Pulmonary artery endothelial cell (primary cell): ENCODE data around the gene PRR5L. TPM values are rescaled to one million over a fixed set of nuclear protein-coding genes. Genes with fewer than 3 reads are reported as not detected.
A peak's percentile ranks its signal among the peaks of the same experiment; 100 is the strongest.
"Not testable (repeated sequence)": the region's sequence is repeated elsewhere in the genome, so short reads cannot be mapped to it uniquely, and the experiment has no call there.

Source experiments
- DNase-seq: peaks from one replicate; pipeline ENCODE4 v3.0.0-alpha.2; 2011; ENCODE audit warnings: low read depth, low spot score
- total RNA-seq: library from RNA; depleted of rRNA; stranded (reverse); fragments of >200 nt; gene quantifications from 2 replicates; pipeline ENCODE4 v1.2.3, GENCODE V29; 2014

The PRR5L gene
- total RNA-seq, 1 donor from 2014 or later: 9.6 TPM

DNA sequence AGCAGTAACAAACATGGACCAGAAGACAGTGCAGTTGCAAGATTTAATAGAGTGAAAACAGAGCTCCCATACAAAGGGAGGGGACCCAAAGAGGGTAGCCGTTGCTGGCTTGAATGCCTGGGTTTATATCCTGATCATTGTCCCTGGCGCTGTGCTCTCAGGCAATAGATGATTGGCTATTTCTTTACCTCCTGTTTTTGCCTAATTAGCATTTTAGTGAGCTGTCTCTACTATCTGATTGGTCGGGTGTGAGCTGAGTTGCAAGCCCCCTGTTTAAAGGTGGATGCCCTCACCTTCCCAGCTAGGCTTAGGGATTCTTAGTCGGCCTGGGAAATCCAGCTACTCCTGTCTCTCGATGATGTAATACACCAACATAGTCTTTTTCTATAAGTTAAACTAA, 29.3 kb downstream of the PRR5L start:
- DNase-seq: not testable (repeated sequence)

DNA sequence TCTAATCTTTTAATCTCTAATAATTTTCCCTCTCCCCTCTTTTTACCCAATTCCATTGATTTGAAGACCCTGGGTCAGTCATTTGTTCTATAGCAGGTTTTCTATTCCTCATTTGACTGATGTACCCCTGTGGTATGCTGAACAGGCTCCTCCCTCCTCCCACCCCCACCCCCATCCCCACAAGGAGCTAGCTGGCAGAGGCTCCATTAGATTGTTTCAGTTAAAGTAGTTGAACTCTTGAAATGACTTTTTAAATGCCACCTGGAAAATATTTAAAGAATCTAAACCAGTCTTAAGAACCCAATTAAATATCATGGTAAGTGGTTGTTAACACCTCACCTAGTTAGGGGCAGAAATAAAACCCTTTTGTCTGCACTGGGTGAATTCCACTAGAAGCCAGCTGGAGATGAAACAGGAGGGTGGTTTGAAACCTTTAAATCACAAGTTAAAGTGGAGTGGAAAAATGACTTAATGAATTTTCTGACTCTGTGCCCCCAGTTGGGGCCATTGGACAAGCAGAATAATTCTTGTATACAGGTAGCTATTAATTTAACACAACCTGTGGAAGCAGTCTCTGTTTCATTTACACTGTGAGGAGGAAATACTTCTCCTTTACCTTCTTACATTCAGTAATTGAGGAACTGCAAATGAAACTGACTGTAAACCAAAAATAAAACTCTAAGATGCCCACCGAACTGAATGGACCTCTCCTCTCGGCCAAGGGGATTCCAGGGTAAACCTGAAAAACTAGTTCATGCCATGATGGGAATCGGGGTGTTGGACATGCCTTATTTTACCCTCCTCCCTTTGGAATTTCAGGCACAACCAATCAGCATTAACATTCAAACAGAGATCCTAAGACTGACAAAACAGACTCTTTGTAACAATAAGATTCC, 30.7 kb downstream of the PRR5L start:
- no peak for DNase-seq

DNA sequence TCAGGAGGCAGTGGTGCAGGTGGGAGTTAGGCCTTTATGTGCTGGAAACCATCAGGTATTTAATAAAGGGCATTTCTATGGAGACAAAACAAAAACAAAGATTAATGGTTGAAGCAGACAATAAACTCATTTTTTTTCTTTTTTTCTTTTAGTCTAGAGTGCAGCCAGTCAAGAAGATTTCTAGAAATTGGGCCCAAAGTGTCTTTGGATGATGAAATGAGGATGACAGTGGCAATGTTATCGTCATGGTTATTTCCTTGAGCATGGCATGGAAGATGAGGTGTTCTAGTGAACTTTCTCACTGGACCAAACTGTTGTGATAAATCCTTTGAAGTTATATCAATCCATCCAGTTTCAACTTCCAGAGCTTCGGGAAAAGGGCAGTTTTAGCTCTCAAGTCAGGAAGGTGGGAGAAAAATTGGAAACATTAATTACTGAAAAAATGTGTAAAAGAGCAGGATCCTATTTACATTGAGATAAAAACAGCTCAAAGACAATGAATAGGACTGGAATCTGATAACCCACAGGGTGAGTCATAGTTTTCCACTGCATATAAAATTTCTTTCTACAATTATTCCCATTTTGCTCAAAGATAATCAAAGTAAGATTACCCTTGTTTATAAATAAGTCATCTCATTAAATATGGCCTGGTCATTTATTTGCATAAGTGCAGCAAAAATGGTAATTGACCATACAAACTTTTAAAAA, 33.0 kb downstream of the PRR5L start:
- DNase-seq: no peak

DNA sequence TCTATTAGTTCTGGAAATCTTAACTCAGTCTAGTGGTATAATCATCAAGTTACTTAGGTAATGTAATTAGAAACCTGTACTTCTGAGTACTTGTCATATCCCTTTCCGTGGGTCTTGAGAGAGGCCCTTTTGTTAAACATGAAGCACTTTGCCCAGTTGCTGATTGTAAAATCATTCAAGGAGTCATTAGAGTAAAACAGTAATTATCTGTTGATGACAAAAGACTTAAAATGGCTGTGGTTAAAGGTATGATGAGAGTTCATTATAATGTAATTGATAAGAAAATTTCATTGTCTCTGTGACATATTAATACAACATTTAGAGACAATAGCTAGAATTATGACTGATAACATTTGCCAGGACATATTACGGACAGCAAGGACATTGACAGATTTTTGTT, 34.3 kb downstream of the PRR5L start:
- no peak for DNase-seq

DNA sequence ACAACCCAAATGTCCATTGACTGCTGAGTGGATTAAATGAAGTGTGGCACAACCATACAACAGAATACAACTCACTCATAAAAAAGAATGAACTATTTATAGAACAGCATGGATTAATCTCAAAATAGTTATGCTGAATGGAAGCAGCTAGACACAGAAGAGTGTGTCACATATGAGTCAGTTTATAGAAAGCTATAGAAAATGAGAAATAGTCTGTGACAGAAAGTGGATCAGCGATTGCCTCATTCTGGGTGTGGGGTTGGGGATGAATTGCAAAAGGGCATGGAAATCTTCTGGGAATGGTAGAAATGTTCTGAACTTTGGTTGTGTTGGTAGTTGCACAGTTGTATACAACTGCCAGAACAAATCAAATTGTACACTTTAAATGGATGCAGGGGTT, 37.4 kb downstream of the PRR5L start:
- no peak for DNase-seq

DNA sequence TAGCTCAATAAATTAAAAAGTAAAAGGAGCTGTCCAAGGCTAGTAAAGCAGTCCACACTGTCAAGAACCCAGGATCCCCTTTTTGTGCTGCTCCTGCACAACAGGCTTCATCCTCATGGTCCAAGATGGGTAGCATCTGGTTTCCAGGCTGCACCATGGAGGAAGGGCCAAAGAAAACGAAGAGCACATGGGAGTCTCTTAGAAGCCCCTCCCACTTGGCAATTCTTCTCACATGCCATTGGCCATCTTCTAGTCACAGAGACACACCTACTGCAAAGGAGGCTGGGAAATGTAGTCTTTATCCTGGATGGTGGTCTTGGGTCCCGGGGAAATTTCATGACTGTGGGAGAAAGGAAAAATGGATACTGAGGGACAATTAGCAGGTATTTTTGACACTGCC, 37.8 kb downstream of the PRR5L start:
- no peak for DNase-seq

DNA sequence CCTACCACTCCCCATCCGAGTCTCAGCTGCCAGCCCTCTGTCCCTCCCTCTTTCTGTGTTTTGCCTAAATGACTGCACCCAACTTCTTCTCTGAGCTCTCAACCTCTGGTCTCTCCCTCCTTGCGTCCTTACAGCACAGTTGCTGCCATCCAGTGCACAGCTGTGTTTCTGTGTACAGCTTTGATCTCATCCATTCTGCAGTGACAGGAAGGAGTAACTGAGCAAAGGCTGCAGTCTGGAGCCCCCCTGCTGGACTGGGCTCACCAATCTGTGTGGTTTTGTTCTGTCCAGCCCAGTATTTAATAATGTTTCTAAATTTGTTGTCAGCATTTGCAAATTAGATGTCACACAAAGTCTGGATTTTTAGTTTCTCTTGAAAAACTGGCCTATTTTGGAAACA, 43.8 kb downstream of the PRR5L start:
- DNase-seq: no peak

DNA sequence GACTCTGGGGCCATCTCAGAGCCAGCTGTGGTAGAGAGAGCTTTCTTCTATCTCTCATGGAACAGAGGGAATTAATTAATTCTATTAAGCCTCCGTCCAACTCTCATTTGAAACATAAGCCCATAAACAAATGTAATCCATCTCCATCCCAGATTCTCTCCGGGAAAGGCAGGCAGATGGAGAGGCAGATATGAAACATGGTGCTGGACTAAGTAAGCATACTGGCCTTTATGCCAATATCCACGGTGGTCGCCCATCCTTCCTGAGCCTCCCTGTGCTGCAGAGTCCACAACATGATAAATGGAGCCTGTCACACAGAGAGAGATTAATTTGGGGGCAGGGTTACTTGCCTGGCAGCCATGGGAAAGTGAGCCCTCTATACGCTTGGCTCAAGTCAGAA, 44.8 kb downstream of the PRR5L start:
- no peak for DNase-seq

DNA sequence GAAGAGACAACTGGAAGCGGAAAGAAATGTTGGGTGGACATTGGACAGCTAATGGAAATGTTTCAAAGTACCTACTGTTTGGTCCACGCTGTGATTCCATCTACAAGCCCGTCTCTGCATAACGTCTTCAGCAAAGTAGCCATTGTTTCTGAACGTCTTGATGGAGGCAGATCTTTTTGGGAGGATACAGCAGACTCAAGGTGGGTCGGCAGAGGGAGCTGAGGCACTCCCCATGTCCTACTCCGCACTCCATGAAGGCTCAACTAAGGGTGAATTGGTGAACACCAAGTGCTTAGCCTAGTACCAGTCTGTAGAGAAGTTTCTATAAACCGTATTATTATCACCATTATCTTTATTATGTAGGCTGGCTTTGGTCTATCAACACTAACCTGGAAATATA, 45.8 kb downstream of the PRR5L start:
- no peak for DNase-seq

DNA sequence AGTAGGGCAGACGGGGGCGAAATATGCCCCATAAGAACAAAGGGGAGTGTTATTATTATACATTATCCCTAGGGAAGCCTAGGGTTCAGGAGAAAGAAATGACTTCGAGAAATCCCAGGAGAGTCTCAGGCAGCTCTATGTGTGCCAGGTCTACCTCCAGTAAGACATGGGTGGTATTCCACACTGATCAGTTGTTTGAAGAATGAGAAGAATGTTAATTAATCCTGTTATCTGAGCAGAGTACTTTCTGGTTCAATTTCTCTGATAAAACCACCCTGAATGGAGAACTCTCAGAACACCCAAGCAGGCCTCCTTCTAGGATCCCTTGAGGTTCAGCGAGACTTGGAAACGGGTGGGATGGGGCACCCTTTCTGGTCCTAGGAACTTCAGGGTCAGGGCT, 46.2 kb downstream of the PRR5L start:
- no peak for DNase-seq

DNA sequence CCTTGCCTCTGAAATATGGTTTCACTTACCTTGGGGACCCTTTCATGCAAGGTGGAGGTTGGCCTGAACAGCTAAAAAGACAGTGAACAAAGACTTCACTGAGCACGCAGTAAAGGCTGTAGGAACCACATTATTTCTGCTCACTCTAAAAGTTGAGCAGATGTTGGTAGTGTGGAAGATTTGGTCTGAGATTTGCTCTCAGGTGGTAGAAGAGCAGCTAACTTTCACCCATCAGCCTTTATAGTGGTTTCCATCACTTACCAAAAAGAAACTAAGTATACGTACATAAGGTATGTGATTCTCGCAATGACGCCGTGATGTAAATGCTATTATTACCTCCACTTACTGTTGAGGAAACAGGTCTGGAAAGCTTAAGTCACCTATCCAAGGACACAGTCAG, 47.3 kb downstream of the PRR5L start:
- DNase-seq: no peak

DNA sequence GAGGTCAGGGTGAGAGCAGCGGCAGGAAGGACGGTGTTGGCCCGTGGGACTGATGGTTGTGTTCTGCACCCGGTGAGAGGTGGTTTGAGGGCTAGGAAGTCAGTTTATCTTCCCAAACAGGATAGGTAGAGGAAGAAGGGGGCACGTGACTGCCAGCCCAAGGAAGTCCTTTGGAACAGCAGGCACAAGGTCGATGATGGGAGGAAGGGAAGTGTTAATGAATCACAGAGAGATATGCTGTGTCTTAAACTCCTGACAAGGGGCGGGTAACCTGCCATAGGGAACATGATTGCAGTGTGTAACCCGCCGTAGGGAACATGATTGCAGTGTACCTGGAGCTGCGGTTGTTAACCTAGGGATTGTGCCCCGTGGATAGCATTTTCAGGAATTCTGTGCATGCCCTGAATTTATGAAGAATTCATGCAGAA, 49.0 kb downstream of the PRR5L start:
- DNase-seq: no peak

DNA sequence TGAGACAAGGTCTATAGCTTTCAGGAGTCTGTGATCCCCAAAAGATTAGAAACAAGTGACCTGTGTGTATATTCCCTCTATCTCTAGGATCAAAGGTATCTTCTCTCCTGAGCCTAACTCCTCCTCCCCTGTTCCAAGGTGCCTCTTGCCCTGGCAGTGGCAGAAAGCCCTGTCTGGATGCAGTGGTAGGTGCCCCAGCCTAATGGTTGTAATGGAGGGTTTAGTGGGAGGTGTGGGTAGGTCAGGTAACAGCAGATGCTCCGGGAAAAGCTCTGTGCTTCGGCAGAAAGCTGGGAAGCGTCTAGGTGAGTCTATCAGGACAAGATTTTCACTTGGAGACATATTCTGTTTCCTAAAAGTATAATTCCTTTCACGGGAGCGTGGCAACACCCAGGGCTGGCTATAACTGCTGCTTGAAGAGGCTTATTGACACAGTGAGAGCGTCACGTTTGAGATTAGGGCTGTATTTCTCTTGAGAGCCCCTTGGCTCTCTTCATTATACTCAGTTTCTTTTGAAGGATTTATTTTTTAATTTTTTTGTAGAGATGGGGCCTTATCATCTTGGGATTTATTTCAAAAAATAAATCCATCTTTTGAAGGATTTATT, 49.5 kb downstream of the PRR5L start:
- no peak for DNase-seq

DNA sequence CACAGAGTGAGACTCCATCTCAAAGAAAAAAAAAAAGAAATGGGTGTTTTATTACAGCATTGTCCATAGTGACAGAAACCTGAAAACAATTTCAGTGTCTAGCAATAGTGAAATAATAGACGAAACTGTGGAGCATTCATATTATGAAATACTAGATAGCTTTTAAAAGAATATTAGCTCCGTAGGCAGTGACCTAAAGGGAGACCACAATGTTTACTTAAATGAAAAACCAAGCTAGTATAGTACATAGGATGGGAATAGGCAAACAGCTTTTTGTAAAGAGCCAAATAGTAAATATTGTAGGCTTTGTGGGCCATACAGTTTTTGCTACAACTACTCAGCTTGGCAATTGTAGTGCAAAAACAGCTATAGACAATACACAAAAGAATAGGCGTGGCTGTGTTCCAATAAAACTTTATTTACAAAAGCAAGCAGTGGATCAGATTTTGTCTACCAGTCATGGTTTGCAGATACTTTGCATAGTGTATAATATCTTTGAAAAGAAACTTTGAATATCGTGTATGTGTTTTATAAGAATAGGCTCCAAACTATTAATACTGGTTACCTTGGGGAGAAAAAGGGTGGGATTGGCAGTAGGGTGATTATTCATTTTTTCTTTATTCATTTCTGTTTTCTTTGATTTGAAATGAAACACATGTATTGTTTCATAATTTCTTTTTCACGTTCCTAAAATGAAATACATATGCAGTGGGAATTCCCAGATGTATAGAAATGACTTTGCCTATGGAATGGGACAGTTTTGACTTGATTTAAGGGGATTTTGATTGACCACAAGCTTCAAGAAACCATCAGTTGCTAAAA, 50.7 kb downstream of the PRR5L start:
- no peak for DNase-seq

DNA sequence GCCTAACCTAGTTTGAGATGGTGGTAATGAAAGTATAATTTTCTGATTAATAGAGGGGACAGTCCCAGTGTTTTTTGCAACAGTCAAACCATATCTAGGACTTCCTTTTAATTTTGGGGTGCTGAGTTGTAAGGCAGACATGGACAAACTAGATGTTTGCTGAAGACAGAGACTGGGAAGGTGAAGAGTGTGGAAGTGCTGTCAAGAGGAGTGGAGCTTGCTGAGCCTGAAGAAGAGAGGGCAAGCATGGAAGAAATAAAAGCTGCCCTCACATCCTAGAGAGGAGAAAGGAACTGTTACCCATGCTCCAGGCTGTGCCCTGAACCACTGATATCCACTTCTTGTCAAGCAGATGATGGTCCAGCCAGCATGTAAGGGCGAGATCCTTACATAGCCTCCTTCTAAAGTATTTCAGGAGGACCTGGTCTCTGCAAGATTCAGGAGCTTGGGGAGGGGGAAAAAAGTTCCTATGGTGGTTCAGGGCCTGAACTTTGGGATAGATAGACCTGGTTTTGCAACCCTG, 51.4 kb downstream of the PRR5L start:
- DNase-seq: no peak

DNA sequence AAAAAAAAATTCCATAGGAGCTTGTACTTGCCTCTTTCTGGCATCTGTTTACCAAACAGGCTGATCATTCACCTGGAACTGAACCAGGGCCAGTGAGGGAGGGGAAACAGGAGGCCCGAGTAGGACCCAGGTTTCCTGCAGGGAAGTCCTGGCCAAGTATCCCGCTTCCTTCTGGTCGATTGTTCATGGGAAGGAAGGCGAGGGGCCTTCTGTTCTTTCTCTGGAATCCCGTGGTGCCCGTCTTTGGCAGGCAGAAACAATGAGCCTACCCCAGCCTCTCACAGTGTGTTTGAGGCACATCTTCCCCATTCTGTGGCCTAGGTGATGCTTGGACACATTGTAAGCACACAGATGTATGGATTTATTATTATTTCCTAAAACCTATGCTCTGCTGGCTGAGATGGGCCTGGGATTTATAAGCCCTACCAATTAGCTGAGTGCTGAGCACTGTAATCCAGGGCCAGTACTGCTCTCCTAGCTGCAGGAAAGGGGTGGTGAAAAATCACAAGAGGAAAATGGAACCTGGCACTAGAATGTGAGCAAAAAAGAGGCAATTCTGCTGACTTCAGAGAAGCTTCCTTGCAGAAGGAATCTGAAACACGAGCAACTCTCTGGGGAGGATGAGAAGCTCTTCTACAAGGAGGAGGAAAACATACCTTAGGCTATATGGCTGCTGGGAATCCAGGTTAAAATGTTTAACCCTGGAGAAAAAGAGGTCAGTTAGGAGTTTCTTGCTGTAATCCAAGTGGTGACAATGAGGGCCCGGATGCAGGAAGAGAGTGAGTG, 53.5 kb downstream of the PRR5L start:
- peak; percentile 63 for DNase-seq

DNA sequence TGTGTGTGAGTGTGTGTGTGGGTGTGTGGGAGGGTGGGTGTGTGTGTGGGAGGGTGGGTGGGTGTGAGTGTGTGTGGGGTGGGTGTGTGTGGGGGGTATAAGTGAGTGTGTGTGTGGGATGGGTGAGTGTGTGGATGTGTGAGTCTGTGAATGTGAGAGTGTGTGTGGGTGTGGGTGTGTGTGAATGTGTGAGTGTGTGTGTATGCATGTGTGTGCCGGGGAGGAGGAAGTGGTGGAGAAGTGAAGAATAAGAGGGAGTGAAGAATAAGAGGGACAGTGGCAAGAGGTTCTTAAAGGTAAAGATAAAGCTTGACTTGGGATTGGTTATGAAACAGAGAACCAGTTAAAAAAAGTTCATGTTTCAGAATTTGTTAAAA, 54.0 kb downstream of the PRR5L start:
- no peak for DNase-seq

DNA sequence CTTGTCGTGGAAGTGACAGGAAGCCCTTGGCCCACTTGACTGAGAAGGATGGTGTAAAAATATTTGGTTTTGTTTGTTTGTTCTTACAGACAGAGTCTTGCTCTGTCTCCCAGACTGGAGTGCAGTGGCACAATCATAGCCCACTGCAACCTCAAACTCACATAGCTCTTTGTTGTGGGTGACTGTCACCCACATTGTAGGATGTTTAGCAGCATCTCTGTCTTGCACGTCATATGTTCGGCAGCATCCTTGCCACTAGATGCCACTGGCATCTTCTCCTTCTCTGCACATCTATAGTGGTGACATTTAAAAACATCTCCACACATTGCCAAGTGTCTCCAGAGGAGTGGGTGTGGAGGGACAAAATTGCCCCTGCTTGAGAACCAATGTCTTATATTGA, 56.8 kb downstream of the PRR5L start:
- no peak for DNase-seq

DNA sequence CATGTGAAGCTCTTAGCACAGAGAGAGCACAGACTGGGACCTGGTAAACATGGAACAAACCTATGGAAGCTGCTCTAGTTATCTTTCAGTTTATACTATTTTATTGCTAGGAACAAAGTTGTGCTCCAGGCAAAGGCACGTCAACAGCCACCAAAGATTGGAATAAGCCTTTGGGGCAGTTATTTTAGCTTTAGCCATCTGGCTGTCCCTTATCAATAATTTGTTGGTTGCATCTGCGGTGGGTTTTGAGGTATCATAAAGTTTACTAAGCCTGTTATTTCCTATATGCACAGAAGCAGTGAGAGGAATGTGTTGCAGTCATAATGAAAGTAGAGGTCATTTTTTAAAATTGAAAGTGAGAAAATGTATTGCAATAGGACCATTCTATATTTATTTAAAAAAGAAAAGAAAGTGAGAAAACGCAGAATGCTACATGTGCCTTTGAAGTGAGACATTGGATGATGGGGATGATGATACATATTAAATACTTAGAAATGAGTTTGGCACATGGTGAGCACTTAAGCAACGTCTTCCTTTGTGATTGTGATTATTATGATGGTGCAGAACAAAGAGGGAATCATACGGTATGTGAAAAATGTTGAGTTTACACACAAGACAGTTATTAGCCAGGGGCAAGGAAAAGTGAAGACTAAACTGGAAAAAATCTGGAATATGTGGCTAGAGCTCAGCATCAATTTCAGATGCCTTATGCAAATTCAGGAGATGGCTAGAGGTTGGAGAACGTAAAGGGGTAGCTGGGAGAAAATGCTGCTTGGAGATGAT, 58.3 kb downstream of the PRR5L start:
- DNase-seq: no peak

DNA sequence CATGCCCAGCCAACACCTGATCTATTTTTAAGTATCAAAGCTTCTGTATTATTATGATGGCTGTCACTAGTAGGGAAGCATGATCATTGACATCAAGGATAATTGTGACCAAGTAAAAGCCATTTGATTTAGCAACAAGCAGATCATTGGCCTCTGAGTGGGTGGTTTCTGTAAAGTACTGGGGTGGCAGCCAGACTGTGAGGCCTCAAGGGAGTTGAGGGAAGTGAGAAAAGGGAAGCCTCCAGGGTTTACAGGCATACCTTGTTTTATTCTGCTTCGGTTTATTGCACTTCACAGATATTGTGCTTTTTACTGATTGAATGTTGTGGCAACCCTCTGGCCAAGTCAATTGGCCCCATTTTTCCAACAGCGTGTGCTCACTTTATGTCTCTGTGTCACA, 60.1 kb downstream of the PRR5L start:
- DNase-seq: no peak
